Measurements from ENCODE around the gene TGFBR1. TPM values are rescaled to one million over a fixed set of nuclear protein-coding genes. Genes with fewer than 3 reads are reported as not detected.

TGFBR1 gene
- total and polyA plus RNA-seq, 2 donors (not counting 3 experiments of a cell fraction or from before 2014, with no cell fraction given) = 5.8 to 18.6 TPM

DNA sequence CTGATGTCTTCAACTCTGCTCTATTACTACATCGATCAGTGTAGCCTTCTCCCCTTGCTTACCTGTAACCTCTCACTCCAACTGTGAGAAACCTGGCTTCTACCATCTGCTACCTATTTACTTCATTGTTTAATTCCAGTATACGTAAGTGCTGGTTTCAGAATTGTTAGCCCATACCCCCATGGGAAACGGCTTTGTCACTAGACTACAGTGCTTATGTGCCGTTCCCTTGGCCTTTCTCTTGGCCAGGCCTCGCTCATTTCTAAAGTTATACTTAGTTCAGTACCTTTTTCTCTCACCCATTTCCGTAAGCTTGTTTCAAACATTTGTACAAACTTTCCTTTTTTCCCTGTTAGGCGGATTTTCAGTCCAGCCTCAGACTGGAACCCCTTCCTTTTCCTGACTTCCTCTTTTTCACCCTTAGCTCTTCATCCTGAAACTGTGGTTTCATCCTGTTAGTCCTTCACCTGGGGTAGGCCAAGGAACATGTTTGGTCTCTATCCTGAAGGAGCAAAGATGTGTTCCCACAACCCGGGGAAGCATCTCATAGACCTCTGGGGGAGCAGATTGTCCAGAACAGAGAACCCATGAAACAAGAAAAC, 95.1 kb downstream of the TGFBR1 start:
- no TSS peak for BruUV-seq (replicated peaks)
- Histone ChIP-seq H3K27me3 (ENCODE audit: control insufficient read depth in 2 of 2, insufficient read depth in 2 of 2, low read length in 2 of 2) (peaks cover 0 to 6% of the 10 kb centered on the region in 2 experiments), H3K9ac (replicated peaks; ENCODE audit: extremely low read depth, insufficient read depth, low read length) (no peak overlapping the region), H3K4me1 (ENCODE audit: control insufficient read depth, extremely low read depth, insufficient read depth, low read length) (no peaks in the 10 kb centered on the region), H3K4me2 (ENCODE audit: insufficient read depth, low read length) (no peak overlapping the region), H3K4me3 (replicated peaks in 1 of 3; ENCODE audit: insufficient read depth in 1 of 3, low read depth in 1 of 3, low read length in 3 of 3) (no peak overlapping the region), H3K27ac (ENCODE audit: insufficient read depth, low read depth, low read length) (no peak overlapping the region), H4K20me1 (replicated peaks; ENCODE audit: control insufficient read depth, extremely low read depth, insufficient read depth, low read length) (no peaks in the 10 kb centered on the region), H2AFZ (ENCODE audit: low read depth, low read length) (no peak overlapping the region), H3K9me1 (replicated peaks; ENCODE audit: control insufficient read depth, extremely low read depth, insufficient read depth, low read length) (no peaks in the 10 kb centered on the region), H3K9me3 (replicated peaks; ENCODE audit: control insufficient read depth, insufficient read depth, low read length) (no peaks in the 10 kb centered on the region), H3K36me3 (ENCODE audit: control insufficient read depth in 2 of 2, extremely low read depth in 1 of 2, insufficient read depth in 2 of 2, low read length in 2 of 2) (no peaks in the 10 kb centered on the region), H3K79me2 (ENCODE audit: control insufficient read depth, insufficient read depth, low read length) (no peaks in the 10 kb centered on the region)
- POLR2A ChIA-PET = no interaction called here
- TF ChIP-seq JUN (IDR thresholded peaks at IDR 0.05; ENCODE audit: borderline replicate concordance, insufficient read depth, insufficient read length, low read depth) = no peak
- no peak for TF ChIP-seq POLR2AphosphoS5 (IDR thresholded peaks at IDR 0.05; ENCODE audit: insufficient read depth, low read depth, low read length)
- TF ChIP-seq, protein P1, sequence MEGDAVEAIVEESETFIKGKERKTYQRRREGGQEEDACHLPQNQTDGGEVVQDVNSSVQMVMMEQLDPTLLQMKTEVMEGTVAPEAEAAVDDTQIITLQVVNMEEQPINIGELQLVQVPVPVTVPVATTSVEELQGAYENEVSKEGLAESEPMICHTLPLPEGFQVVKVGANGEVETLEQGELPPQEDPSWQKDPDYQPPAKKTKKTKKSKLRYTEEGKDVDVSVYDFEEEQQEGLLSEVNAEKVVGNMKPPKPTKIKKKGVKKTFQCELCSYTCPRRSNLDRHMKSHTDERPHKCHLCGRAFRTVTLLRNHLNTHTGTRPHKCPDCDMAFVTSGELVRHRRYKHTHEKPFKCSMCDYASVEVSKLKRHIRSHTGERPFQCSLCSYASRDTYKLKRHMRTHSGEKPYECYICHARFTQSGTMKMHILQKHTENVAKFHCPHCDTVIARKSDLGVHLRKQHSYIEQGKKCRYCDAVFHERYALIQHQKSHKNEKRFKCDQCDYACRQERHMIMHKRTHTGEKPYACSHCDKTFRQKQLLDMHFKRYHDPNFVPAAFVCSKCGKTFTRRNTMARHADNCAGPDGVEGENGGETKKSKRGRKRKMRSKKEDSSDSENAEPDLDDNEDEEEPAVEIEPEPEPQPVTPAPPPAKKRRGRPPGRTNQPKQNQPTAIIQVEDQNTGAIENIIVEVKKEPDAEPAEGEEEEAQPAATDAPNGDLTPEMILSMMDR (IDR thresholded peaks at IDR 0.05; ENCODE audit: extremely low read depth in 1 of 2, insufficient read depth in 1 of 2, low read depth in 1 of 2, low read length in 2 of 2) = no peak
- no peak for TF ChIP-seq MYC (IDR thresholded peaks at IDR 0.05; ENCODE audit: low read depth, low read length)
- no peak for TF ChIP-seq FOS (IDR thresholded peaks at IDR 0.05; ENCODE audit: borderline replicate concordance, insufficient read depth, low read length)
- no peak for TF ChIP-seq GATA2 (IDR thresholded peaks at IDR 0.05; ENCODE audit: insufficient read depth, insufficient read length, low read depth, low read length)
- TF ChIP-seq, protein P2, sequence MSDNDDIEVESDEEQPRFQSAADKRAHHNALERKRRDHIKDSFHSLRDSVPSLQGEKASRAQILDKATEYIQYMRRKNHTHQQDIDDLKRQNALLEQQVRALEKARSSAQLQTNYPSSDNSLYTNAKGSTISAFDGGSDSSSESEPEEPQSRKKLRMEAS (IDR thresholded peaks at IDR 0.05; ENCODE audit: insufficient read depth, insufficient read length) = no peak
- TF ChIP-seq POLR2A (IDR thresholded peaks at IDR 0.05; ENCODE audit: low read depth, low read length) = no peak
- no peak for TF ChIP-seq EZH2 (IDR thresholded peaks at IDR 0.05; ENCODE audit: borderline replicate concordance, low read depth, low read length, severe bottlenecking)
- dilution Hi-C loops (cut with MboI; ENCODE audit: extremely low pct_ligation_motif_present, low sequenced_read_pairs) = no loop called here
- CTCF ChIA-PET = interaction anchor here (1.8 kb wide), 1 partner anchor 11 kb away, joined by 4 read pairs; no protein-coding TSS in a partner anchor
- FAIRE-seq = no peak
- no peak for DNase-seq (ENCODE audit: low read depth, low spot score)
- intact Hi-C loops (cut with micrococcal nuclease) = no loop called here
